GM21576 (cell line): ENCODE data around the gene ACSS3.

ENCODE experiments used
- ATAC-seq: cut with Tn5 transposase; IDR thresholded peaks from one replicate; pipeline ENCODE4 v1.9.1; 2021; ENCODE audit warnings: mild to moderate bottlenecking, moderate library complexity; ENCODE audit not compliant: unreplicated experiment

The ACSS3 gene

DNA sequence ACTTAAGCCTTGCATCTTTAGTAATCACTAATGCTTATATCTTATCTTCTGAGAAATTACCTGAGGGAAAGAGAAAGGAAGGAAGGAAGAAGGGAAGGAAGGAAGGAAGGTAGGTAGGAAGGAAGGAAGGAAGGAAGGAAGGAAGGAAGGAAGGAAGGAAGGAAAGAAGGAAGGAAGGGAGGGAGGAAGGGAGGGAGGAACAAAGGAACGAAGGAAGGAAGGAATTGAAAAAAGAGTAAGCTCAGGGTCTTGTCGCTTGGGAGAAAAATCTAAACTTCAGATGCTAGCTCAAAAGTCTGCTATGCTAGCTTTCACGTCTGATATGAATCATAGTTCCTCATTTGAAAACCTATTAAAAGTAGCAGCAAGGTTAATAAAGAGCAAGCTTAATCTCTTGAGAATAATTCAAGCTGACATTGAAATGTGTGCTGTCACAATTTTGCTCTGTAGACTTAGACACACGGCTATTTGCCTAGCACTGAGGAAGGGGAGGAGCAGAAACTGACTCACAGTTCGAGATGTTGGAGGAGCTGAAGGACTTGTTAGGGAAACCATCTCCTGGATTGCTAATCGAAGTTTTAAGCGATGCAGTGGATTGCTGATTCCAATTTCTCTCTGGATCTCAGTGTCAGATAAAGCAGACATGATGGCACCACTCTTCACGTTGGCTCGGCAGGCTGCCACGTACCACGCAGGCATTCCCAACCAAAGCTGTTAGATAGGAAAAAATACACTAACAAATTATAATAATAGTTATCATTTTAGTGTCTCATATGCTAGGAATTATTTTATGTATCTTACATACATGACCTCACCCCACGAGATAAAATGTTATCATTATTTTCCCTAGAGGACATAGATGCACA is 216.7 kb downstream of the ACSS3 start:
- ATAC-seq: no peak

GRCh38 chr12:81295251-81295650 is 217.4 kb downstream of the ACSS3 start:
- ATAC-seq: no peak

DNA sequence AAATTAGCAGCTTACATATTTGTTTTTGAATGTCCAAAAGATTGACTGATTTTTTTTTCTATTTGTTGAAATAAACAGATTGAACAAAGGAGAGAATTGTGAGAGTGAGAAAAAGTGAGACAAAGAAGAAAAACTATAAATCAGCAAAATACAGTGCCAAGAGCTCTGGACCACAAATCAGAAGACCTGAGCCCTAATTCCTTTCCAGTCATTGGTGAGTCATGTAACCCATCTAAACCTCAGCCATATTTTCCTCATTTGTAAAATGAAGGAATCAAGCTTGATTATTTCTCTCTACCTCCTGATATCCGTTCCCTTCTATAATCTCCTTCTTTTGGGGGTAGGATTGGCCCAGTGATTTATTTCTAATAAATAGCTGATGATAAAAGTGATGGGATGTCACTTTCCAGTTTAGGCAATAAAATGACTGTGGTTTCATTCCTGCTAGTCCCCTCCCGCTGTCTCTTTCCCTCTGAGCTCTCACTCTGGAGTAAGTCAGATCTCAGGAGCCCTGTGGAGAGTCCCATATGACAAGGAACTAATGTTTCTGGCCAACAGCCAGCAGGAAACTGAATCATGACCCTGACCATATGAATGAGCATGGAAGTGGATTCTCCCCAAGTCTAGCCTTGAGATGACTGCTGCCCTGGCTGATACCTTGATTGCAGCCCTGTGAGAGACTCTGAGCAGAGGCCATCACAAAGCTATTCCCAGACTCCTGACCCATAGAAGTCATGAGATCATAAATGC is 218.9 kb downstream of the ACSS3 start:
- ATAC-seq: no peak

DNA sequence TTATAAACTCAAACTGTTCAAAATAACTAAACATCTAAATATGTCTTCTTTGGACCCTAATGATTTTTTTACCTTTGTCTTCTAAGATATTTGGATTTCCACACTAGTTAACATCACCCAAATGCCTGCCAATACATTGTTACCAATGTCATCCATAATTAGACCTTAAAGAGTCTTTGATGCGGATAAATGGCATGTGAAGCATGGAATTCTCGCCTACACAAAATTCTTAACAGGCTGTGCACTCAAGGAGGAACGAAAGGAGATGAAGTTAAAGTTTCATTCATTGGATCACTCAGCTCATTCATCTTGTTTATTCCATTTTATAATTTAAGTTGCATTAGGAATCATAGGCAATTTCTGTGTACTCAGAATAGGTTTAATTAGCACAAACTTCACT is 219.7 kb downstream of the ACSS3 start:
- no peak for ATAC-seq

- no peak for ATAC-seq
Measured at GRCh38 chr12:81300454-81300853, 222.6 kb downstream of the ACSS3 start.

DNA sequence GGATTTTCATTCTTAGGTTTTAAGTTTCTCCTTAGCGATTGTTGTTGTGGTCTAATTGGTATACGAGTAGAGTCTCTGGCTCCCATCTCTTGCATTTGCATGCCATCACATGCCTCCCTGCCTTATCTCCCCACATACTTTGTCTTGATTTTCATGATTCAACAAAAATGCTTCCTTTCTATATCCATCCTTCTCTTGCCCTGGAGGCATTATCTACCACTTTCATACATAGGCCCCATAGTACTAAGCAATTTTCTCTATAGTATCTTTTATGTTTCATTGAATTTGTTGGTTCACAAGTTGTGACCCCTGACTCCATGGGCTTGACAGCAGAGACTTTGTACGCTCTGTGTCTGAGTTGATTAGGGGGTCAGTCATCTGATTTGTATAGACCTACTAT is 226.1 kb downstream of the ACSS3 start:
- ATAC-seq: no peak
